IPS DF 6.9 (cell line): ENCODE measurements around the gene LGALS9C.
"Not testable (repeated sequence)": the region's sequence is repeated elsewhere in the genome, so short reads cannot be mapped to it uniquely, and the experiment has no call there.

ENCODE experiments used
- DNase-seq: peaks from one replicate; pipeline ENCODE4 v3.0.0-alpha.2; 2013; ENCODE audit warnings: low read depth, low spot score
- H3K27ac ChIP-seq: one replicate; pipeline ENCODE4 v1.5.1; 2013; ENCODE audit warnings: low read length, control low read depth
- H3K27me3 ChIP-seq: 2 replicates; pipeline ENCODE4 v1.6.1; 2013; ENCODE audit warnings: mild to moderate bottlenecking, low read length; ENCODE audit not compliant: control insufficient read depth, insufficient read depth
- H3K36me3 ChIP-seq: 2 replicates; pipeline ENCODE4 v1.6.1; 2013; ENCODE audit warnings: low read length; ENCODE audit not compliant: control insufficient read depth, insufficient read depth
- H3K4me1 ChIP-seq: 2 replicates; pipeline ENCODE4 v1.6.1; 2013; ENCODE audit warnings: low read length; ENCODE audit not compliant: control insufficient read depth, insufficient read depth
- H3K4me3 ChIP-seq: 2 replicates; pipeline ENCODE4 v1.5.1; 2013; ENCODE audit warnings: mild to moderate bottlenecking, low read length
- H3K9me3 ChIP-seq: 2 replicates; pipeline ENCODE4 v1.6.1; 2013; ENCODE audit warnings: low read length, inconsistent platforms; ENCODE audit not compliant: control insufficient read depth, insufficient read depth
- WGBS: extraction: QIAGEN DNeasy Blood & Tissue Kit; methylation state at CpG from one replicate; pipeline ENCODE4 v1.1.7; 2013; ENCODE audit warnings: mixed read lengths, missing lambda C conversion rate; ENCODE audit not compliant: insufficient read length, insufficient coverage; 5-methylcytosine and 5-hydroxymethylcytosine counted together

The LGALS9C gene

GRCh38 chr17:18476508-18477308 lies at the start of gene LGALS9C:
Gene LGALS9C, plus strand, starts transcription at chr17:18476789. Its CDS starts 66 bp downstream, at chr17:18476855.
- WGBS: no CpG with 5 or more reads among the region's 9 CpGs
- not testable (repeated sequence) for DNase-seq, H3K27me3 ChIP-seq, H3K4me1 ChIP-seq, H3K36me3 ChIP-seq, H3K27ac ChIP-seq, H3K4me3 ChIP-seq, H3K9me3 ChIP-seq

GRCh38 chr17:18432206-18432605 lies 44.4 kb upstream of the LGALS9C start:
- WGBS: no CpG with 5 or more reads among the region's 9 CpGs
- H3K27me3 ChIP-seq, H3K9me3 ChIP-seq: not testable (repeated sequence)

GRCh38 chr17:18439465-18439870 lies 37.1 kb upstream of the LGALS9C start:
- not testable (repeated sequence) for DNase-seq, H3K36me3 ChIP-seq, H3K4me1 ChIP-seq, H3K27me3 ChIP-seq, H3K9me3 ChIP-seq, H3K27ac ChIP-seq, H3K4me3 ChIP-seq
- WGBS: no CpG with 5 or more reads among the region's 9 CpGs

More at GRCh38 chr17:18432206-18432605, 44.4 kb upstream of the LGALS9C start:
- H3K27ac ChIP-seq, H3K4me3 ChIP-seq, H3K4me1 ChIP-seq, DNase-seq, H3K36me3 ChIP-seq: not testable (repeated sequence)

GRCh38 chr17:18442093-18442492 lies 34.5 kb upstream of the LGALS9C start:
- H3K9me3 ChIP-seq, H3K27ac ChIP-seq, DNase-seq, H3K4me3 ChIP-seq, H3K4me1 ChIP-seq, H3K27me3 ChIP-seq, H3K36me3 ChIP-seq: not testable (repeated sequence)
- no CpG with 5 or more reads among the region's 9 CpGs for WGBS

GRCh38 chr17:18442532-18442931 lies 34.1 kb upstream of the LGALS9C start:
- H3K4me1 ChIP-seq, H3K27me3 ChIP-seq, H3K9me3 ChIP-seq, DNase-seq, H3K27ac ChIP-seq, H3K36me3 ChIP-seq, H3K4me3 ChIP-seq: not testable (repeated sequence)
- no CpG with 5 or more reads among the region's 4 CpGs for WGBS

- not testable (repeated sequence) for H3K9me3 ChIP-seq, H3K36me3 ChIP-seq, H3K4me1 ChIP-seq, DNase-seq, H3K27ac ChIP-seq, H3K27me3 ChIP-seq, H3K4me3 ChIP-seq
- WGBS: no CpG with 5 or more reads among the region's 9 CpGs
Observed at GRCh38 chr17:18447476-18448205, 28.9 kb upstream of the LGALS9C start.

GRCh38 chr17:18448311-18448710 lies 28.3 kb upstream of the LGALS9C start:
- not testable (repeated sequence) for DNase-seq, H3K9me3 ChIP-seq, H3K27ac ChIP-seq, H3K27me3 ChIP-seq, H3K4me3 ChIP-seq, H3K36me3 ChIP-seq, H3K4me1 ChIP-seq
- WGBS: no CpG with 5 or more reads among the region's 2 CpGs

GRCh38 chr17:18449833-18450232 lies 26.8 kb upstream of the LGALS9C start:
- not testable (repeated sequence) for DNase-seq, H3K27me3 ChIP-seq, H3K36me3 ChIP-seq, H3K9me3 ChIP-seq, H3K4me1 ChIP-seq, H3K4me3 ChIP-seq, H3K27ac ChIP-seq
- WGBS: no CpG with 5 or more reads among the region's 7 CpGs

GRCh38 chr17:18450998-18451397 lies 25.6 kb upstream of the LGALS9C start:
- not testable (repeated sequence) for DNase-seq, H3K36me3 ChIP-seq, H3K27ac ChIP-seq, H3K9me3 ChIP-seq, H3K4me3 ChIP-seq, H3K27me3 ChIP-seq, H3K4me1 ChIP-seq
- WGBS: no CpG with 5 or more reads among the region's 7 CpGs

- H3K27me3 ChIP-seq: not testable (repeated sequence)
Observed at GRCh38 chr17:18451969-18452368, 24.6 kb upstream of the LGALS9C start.

More at GRCh38 chr17:18451969-18452368, 24.6 kb upstream of the LGALS9C start:
- H3K4me3 ChIP-seq, H3K9me3 ChIP-seq, H3K4me1 ChIP-seq, H3K27ac ChIP-seq, H3K36me3 ChIP-seq, DNase-seq: not testable (repeated sequence)
- WGBS: no CpG with 5 or more reads among the region's 5 CpGs
